Measurements from ENCODE around the gene NEU2. TPM values are rescaled to one million over a fixed set of nuclear protein-coding genes. Genes with fewer than 3 reads are reported as not detected.

The NEU2 gene
- total RNA-seq, 2 experiments from 2014 or later: not detected

GRCh38 chr2:233082222-233082930 lies 49.9 kb downstream of the NEU2 start:
- TF ChIP-seq CTCF (IDR thresholded peaks at IDR 0.05): no peak
- H3K4me3 ChIP-seq (ENCODE audit: low read length): peak overlapping the region; percentile 19
- no peaks in the 10 kb centered on the region for H3K27me3 Mint-ChIP-seq
- peak overlapping the region; percentile 85 for H3K27ac Mint-ChIP-seq
- H3K9me3 Mint-ChIP-seq: no peaks in the 10 kb centered on the region
- peaks cover 100% of the 10 kb centered on the region for H3K4me1 ChIP-seq (ENCODE audit: insufficient read depth, low read length)
- H3K36me3 ChIP-seq (ENCODE audit: insufficient read depth, low read length): peaks cover 15% of the 10 kb centered on the region
- ATAC-seq (ENCODE audit: poor library complexity) (no peak), DNase-seq (peak in 2 of 14 experiments; percentile 38 to 55)
- peak overlapping the region; percentile 67 to 71 for H3K27ac ChIP-seq (ENCODE audit: low read depth in 1 of 2, low read length in 2 of 2)
- no peaks in the 10 kb centered on the region for H3K9me3 ChIP-seq (ENCODE audit: control insufficient read depth in 1 of 2, insufficient read depth in 1 of 2, low read length in 2 of 2)
- no peaks in the 10 kb centered on the region for H3K27me3 ChIP-seq (ENCODE audit: control insufficient read depth in 1 of 2, insufficient read depth in 2 of 2, low read length in 2 of 2)
- H3K36me3 Mint-ChIP-seq (ENCODE audit: low read depth): peaks cover 69% of the 10 kb centered on the region
- ChIA-PET CTCF (interaction anchor here (1.1 to 6.4 kb wide), 2 partner anchors 21 to 169 kb away, joined by 3 to 37 read pairs; partner anchors contain the start of genes ATG16L1 and INPP5D), POLR2A (interaction anchor here (0.6 to 9.9 kb wide), 4 partner anchors 9 to 1212 kb away, joined by 3 to 190 read pairs (median 4); partner anchors contain the start of gene INPP5D)
- peaks cover 93% of the 10 kb centered on the region for H3K4me1 Mint-ChIP-seq (ENCODE audit: low read depth)
- H3K4me3 Mint-ChIP-seq: peak overlapping the region; percentile 70
- intact Hi-C loops (cut with DNase I, micrococcal nuclease): loop anchor here (5.0 kb wide), 3 partner anchors 165 to 185 kb away; partner anchors contain the start of gene ATG16L1 (in 1 of the 2)

- peak overlapping the region; percentile 19 for H3K4me3 ChIP-seq (ENCODE audit: low read length)
- CTCF ChIA-PET: interaction anchor here (1.1 to 6.4 kb wide), 4 partner anchors 22 to 168 kb away, joined by 3 to 37 read pairs (median 6); partner anchors contain the start of genes ATG16L1 and INPP5D
Measured at GRCh38 chr2:233082931-233083755, 50.7 kb downstream of the NEU2 start.

More at GRCh38 chr2:233082931-233083755, 50.7 kb downstream of the NEU2 start:
- DNase-seq (no peak), ATAC-seq (ENCODE audit: poor library complexity) (no peak)
- no peaks in the 10 kb centered on the region for H3K9me3 ChIP-seq (ENCODE audit: control insufficient read depth in 1 of 2, insufficient read depth in 1 of 2, low read length in 2 of 2)
- H3K4me1 ChIP-seq (ENCODE audit: insufficient read depth, low read length): peaks cover 98% of the 10 kb centered on the region
- intact Hi-C loops (cut with DNase I, micrococcal nuclease): loop anchor here (5.0 kb wide), 3 partner anchors 164 to 184 kb away; partner anchors contain the start of gene ATG16L1 (in 1 of the 2)
- no peaks in the 10 kb centered on the region for H3K27me3 ChIP-seq (ENCODE audit: control insufficient read depth in 1 of 2, insufficient read depth in 2 of 2, low read length in 2 of 2)
- H3K27ac ChIP-seq (ENCODE audit: low read depth in 1 of 2, low read length in 2 of 2): peak overlapping the region; percentile 67 to 71
- H3K27ac Mint-ChIP-seq: peak overlapping the region; percentile 85
- TF ChIP-seq CTCF (IDR thresholded peaks at IDR 0.05): no peak
- peaks cover 21% of the 10 kb centered on the region for H3K36me3 ChIP-seq (ENCODE audit: insufficient read depth, low read length)
- peaks cover 95% of the 10 kb centered on the region for H3K4me1 Mint-ChIP-seq (ENCODE audit: low read depth)
- no peaks in the 10 kb centered on the region for H3K27me3 Mint-ChIP-seq
- H3K4me3 Mint-ChIP-seq: peak overlapping the region; percentile 83
- no peaks in the 10 kb centered on the region for H3K9me3 Mint-ChIP-seq
- POLR2A ChIA-PET: interaction anchor here (0.6 to 9.9 kb wide), 6 partner anchors 9 to 1212 kb away, joined by 3 to 190 read pairs (median 4); partner anchors contain the start of gene INPP5D
- peaks cover 77% of the 10 kb centered on the region for H3K36me3 Mint-ChIP-seq (ENCODE audit: low read depth)
